Pancreas (tissue), 10 donors: ENCODE results near the gene RABEPK. TPM values are rescaled to one million over a fixed set of nuclear protein-coding genes. Genes with fewer than 3 reads are reported as not detected.
"Not testable (repeated sequence)": the region's sequence is repeated elsewhere in the genome, so short reads cannot be mapped to it uniquely, and the experiment has no call there.

Experiments used
- ATAC-seq, 4 donors: fragments of 200-7000 bp; cut with Tn5 transposase; one replicate each; pipeline versions ENCODE4 v1.8.0 to v1.9.1; 2020; ENCODE audit warnings: mild to moderate bottlenecking in 4 of 4, moderate library complexity in 4 of 4
- DNase-seq, 6 donors: peaks; one replicate each; pipeline ENCODE4 v3.0.0-alpha.2; 2020
- FAIRE-seq: peaks from 2 replicates; lab custom pipeline; 2012; peaks lifted over from hg19 to GRCh38; lab: Jason Lieb, UNC
- H3K27ac ChIP-seq, 4 donors: fragments of 200-600 bp; sonication (generic); 1 replicate in 3 of 4; 2 replicates in 1 of 4; pipeline versions ENCODE4 v1.5.0 to v1.8.0; 2020
- H3K27me3 ChIP-seq, 4 donors: fragments of 200-600 bp; one replicate each; pipeline ENCODE4 v1.8.0; 2021
- H3K36me3 ChIP-seq, 3 donors: fragments of 200-600 bp; sonication (generic) in 1 of 3; one replicate each; pipeline versions ENCODE4 v1.5.0 to v1.8.0; 2020 to 2021
- H3K4me1 ChIP-seq, 3 donors: fragments of 200-600 bp; one replicate each; pipeline ENCODE4 v1.8.0; 2021
- H3K4me3 ChIP-seq, 4 donors: fragments of 200-600 bp; sonication (generic) in 2 of 4; one replicate each; pipeline versions ENCODE4 v1.5.0 to v1.8.0; 2020 to 2021
- H3K9me3 ChIP-seq, 4 donors: fragments of 200-600 bp; one replicate each; pipeline ENCODE4 v1.8.0; 2021
- WGBS, 2 donors: extraction: QIAGEN DNeasy Blood & Tissue Kit; methylation state at CpG; one replicate each; pipeline ENCODE4 v1.1.7; 2013; 5-methylcytosine and 5-hydroxymethylcytosine counted together
- intact Hi-C, 3 donors: fragments of 100-400 bp; cut with DNase I; formaldehyde crosslinking; loops; one replicate each; pipeline versions ENCODE4 v1.11.1 to v1.14.2; 2022
- polyA plus RNA-seq, 2 donors: library from polyadenylated mRNA; stranded (reverse); fragments of 200-250 nt; gene quantifications; one replicate each; pipeline ENCODE4 v1.2.3, GENCODE V29; 2013
- total RNA-seq, 6 donors: library from RNA; stranded (reverse); fragmentation: NEBNext Ultra II Directional in 4 of 6; extraction: Animal tissue kit (Norgen Biotek cat#: 25700) in 4 of 6; gene quantifications; one replicate each; pipeline versions ENCODE4 v1.2.1 to v1.2.4, GENCODE V29; 2021 to 2023
- TF ChIP-seq, protein P1 (sequence below), 4 donors: fragments of 200-600 bp; sonication (generic) in 3 of 4; IDR thresholded peaks; one replicate each; pipeline versions ENCODE4 v1.5.0 to v1.8.0; 2021; ENCODE audit warnings: antibody characterized with exemption in 4 of 4
- donor health status: healthy with polysubstance abuse.
- donor health status: DM: no; HTN: no; CAD: no; lungs with moderate emphysema.
- donor health status: DM: no; HTN: no; CAD: no.
- donor health status: control.
- donor health status: control.
- donor health status: Bipolar disorder and iron deficiency.
- donor health status: DM: yes; HTN: yes; CAD: no.
- donor health status: DM: no; HTN: no; CAD: no.
- donor health status: DM: no; HTN: no; CAD: no.
- donor health status: DM: yes; HTN: yes; CAD: no.

RABEPK gene
- total and polyA plus RNA-seq, 8 donors = 4.1 to 13.8 (median 7.5) TPM

DNA sequence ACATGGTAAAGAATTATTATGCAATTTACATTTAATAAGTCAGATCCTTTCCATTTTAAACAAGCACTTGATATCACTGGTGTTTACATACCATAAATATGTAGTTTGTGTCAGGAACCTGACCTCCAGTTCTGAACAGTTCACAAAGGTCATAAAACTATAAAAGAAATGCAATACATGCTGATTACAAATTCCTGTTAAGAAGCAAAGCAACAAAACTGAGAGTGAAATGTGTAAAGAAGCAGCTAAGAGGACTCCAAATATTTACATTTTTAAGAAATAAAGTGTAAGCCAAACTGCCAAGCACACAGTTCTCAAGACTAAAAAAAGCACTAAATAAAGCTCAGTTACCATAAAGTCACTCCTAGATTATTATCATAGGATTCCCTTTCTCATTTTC is 39.6 kb upstream of the RABEPK start:
- H3K36me3 ChIP-seq = no peaks in the 10 kb centered on the region
- intact Hi-C loops = no loop called here
- no peaks in the 10 kb centered on the region for H3K9me3 ChIP-seq
- DNase-seq (no peak), FAIRE-seq (no peak), ATAC-seq (no peak)
- TF ChIP-seq, protein P1, sequence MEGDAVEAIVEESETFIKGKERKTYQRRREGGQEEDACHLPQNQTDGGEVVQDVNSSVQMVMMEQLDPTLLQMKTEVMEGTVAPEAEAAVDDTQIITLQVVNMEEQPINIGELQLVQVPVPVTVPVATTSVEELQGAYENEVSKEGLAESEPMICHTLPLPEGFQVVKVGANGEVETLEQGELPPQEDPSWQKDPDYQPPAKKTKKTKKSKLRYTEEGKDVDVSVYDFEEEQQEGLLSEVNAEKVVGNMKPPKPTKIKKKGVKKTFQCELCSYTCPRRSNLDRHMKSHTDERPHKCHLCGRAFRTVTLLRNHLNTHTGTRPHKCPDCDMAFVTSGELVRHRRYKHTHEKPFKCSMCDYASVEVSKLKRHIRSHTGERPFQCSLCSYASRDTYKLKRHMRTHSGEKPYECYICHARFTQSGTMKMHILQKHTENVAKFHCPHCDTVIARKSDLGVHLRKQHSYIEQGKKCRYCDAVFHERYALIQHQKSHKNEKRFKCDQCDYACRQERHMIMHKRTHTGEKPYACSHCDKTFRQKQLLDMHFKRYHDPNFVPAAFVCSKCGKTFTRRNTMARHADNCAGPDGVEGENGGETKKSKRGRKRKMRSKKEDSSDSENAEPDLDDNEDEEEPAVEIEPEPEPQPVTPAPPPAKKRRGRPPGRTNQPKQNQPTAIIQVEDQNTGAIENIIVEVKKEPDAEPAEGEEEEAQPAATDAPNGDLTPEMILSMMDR (IDR thresholded peaks at IDR 0.05) = no peak
- peaks cover 0 to 3% (median 0%) of the 10 kb centered on the region in 3 donors for H3K4me1 ChIP-seq
- no peaks in the 10 kb centered on the region for H3K27me3 ChIP-seq
- H3K27ac ChIP-seq = no peak overlapping the region
- no peak overlapping the region for H3K4me3 ChIP-seq

DNA sequence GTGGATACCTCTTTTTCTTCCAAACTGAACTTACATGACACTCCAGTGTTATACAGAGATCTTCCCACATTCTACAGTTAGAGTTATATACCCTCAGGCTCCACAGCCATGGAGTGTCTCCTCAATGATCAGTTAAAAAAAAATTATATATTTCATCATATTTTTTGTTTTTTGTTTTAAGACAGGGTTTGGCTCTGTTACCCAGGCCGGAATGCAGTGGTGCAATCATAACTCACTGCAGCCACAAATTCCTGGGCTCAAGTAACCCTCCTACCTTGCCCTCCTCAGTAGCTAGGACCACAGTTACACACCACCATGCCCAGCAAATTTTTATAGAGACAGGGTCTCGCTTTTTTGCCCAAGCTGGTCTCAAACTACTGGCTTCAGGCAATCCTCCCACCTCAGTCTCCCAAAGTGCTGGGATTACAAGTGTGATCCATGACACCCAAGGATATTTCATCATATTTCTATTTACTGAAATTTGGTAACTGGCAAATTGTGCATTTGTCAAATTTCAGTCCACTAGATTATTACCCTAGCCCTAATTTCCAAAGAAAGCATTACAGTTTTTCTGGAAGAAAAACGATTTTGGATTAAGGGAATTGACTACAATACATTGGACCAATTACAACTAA is 38.9 kb upstream of the RABEPK start:
- WGBS, 2 donors = 69 to 73% methylated on average over 3 of the region's 3 CpGs
- no peaks in the 10 kb centered on the region for H3K27me3 ChIP-seq
- no peak overlapping the region for H3K4me3 ChIP-seq
- H3K36me3 ChIP-seq = no peaks in the 10 kb centered on the region
- DNase-seq (no peak), FAIRE-seq (no peak), ATAC-seq (peak in 1 of 4 donors; percentile 37)
- H3K4me1 ChIP-seq = peaks cover 0 to 3% (median 0%) of the 10 kb centered on the region in 3 donors
- intact Hi-C loops = no loop called here
- no peak overlapping the region for H3K27ac ChIP-seq
- no peaks in the 10 kb centered on the region for H3K9me3 ChIP-seq
- TF ChIP-seq, protein P1 (IDR thresholded peaks at IDR 0.05) = no peak

DNA sequence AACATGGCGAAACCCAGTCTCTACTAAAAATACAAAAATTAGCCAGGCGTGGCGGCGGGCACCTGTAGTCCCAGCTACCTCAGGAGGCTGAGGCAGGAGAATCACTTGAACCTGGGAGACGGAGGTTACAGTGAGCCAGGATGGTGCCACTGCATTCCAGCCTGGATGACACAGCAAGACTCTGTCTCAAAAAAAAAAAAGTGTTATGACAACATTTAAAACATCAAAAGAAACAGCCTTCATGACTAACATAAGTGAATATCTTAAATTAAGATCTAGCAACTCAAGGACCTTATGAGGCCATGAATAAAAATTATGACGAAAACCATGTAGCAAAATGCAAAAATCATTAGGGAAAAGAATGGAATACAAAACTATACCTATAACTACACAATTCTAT is 37.5 kb upstream of the RABEPK start:
- H3K27ac ChIP-seq, H3K9me3 ChIP-seq, FAIRE-seq, ATAC-seq, H3K36me3 ChIP-seq, H3K4me1 ChIP-seq, DNase-seq, intact Hi-C loops, H3K27me3 ChIP-seq, H3K4me3 ChIP-seq: not testable (repeated sequence)
- 97% methylated on average over 6 of the region's 6 CpGs for WGBS, 2 donors

DNA sequence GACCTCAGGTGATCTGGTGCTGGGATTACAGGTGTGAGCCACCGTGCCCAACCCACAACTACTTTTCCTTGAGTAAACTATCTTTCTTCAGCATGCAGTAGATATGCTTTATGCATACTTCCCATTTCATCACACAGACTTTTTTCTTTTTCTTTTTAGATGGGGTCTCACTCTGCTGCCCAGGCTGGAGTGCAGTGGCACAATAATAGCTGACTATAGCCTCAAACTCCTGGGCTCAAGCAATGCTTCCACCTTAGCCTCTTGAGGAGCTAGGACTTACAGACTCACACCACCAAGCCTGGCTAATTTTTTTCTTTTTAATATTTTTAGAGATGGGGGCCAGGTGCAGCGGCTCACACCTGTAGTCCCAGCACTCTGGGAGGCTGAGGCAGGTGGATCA is 33.6 kb upstream of the RABEPK start:
- Histone ChIP-seq H3K36me3 (peaks cover 0 to 7% (median 4%) of the 10 kb centered on the region in 3 donors), H3K27me3 (no peaks in the 10 kb centered on the region), H3K4me1 (no peaks in the 10 kb centered on the region), H3K9me3 (no peaks in the 10 kb centered on the region), H3K4me3 (no peak overlapping the region), H3K27ac (no peak overlapping the region)
- FAIRE-seq (no peak), ATAC-seq (no peak), DNase-seq (no peak)
- TF ChIP-seq, protein P1 (IDR thresholded peaks at IDR 0.05) = no peak
- WGBS, 2 donors = 70 to 95% methylated on average over 2 of the region's 2 CpGs
- intact Hi-C loops = no loop called here

DNA sequence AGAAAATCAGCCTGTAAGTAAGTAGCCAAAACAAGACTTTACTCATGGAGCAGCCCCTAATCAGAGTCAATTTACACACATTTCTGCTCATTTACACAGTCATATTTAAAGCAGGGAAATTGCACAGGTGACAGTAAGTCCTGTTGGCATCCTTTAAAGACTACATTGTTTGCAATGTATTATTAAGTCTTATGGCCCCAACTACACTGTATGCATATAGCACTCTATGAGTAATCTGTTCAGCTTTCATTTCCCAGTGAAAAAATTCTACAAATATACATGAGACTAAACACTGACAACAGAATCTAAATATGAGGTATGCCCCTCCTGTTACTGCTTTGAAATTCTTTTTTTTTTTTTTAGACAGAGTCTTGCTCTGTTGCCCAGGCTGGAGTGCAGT is 30.4 kb upstream of the RABEPK start:
- Histone ChIP-seq H3K4me1 (peaks cover 0 to 4% (median 0%) of the 10 kb centered on the region in 3 donors), H3K9me3 (no peaks in the 10 kb centered on the region), H3K27ac (no peak overlapping the region), H3K36me3 (peaks cover 0 to 7% (median 4%) of the 10 kb centered on the region in 3 donors), H3K4me3 (no peak overlapping the region), H3K27me3 (no peaks in the 10 kb centered on the region)
- TF ChIP-seq, protein P1 (IDR thresholded peaks at IDR 0.05) = no peak
- intact Hi-C loops = no loop called here
- FAIRE-seq = no peak
- no peak for DNase-seq
- ATAC-seq = no peak
